ENCODE measurements around the gene SLC9A2.

Gene SLC9A2

DNA sequence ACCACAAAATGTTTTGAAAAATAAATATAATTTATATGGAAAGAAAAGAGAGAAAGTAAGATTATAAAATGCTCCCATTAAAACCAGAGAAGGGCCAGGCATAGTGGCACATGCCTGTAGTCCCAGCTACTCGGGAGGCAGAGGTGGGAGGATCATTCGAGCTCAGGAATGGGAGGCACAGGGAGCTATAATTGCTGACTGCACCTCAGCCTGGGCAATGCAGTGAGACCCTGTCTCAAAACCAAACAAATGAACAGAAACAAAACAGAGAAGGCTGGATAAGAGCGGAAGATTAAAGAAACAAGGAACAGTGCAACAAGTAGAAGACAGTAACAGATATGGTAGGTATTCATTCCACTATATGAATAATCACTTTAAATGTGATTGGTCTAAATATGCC is 123.9 kb downstream of the SLC9A2 start:
- H3K27me3 ChIP-seq (ENCODE audit: low read depth): no peaks in the 10 kb centered on the region
- no peak for DNase-seq (ENCODE audit: low spot score in 2 of 2)
- H3K9me3 ChIP-seq: no peaks in the 10 kb centered on the region
- no peaks in the 10 kb centered on the region for H3K36me3 ChIP-seq (replicated peaks)
- no peaks in the 10 kb centered on the region for H3K4me1 ChIP-seq
- H3K4me3 ChIP-seq: no peak overlapping the region
- in situ Hi-C loops (cut with MboI; ENCODE audit: low sequenced_read_pairs): no loop called here

DNA sequence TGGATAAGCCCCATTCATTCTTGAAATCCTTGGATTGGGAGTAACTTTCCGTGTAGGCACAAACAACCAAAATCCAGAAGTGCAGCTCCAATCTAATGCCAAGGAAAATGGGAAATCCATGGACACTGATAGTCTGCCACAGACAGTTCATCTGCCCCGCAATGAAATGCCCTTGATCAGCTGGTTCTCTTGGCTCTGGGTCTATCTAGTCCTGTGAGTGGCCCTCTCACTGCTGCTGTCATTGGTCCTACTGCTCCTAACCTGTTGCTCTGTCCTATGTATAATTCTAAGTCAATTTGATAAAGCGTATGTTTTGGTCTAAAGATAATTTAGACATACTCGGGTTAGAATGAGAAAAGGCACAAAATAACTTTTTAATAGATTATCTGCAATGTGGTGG is 128.8 kb downstream of the SLC9A2 start:
- DNase-seq (ENCODE audit: low spot score in 2 of 2): no peak
- H3K27me3 ChIP-seq (ENCODE audit: low read depth): no peaks in the 10 kb centered on the region
- no peaks in the 10 kb centered on the region for H3K36me3 ChIP-seq (replicated peaks)
- no peaks in the 10 kb centered on the region for H3K4me1 ChIP-seq
- H3K4me3 ChIP-seq: no peak overlapping the region
- H3K9me3 ChIP-seq: no peaks in the 10 kb centered on the region
- in situ Hi-C loops (cut with MboI; ENCODE audit: low sequenced_read_pairs): no loop called here

GRCh38 chr2:102749938-102750337 is 130.6 kb downstream of the SLC9A2 start:
- Histone ChIP-seq H3K36me3 (replicated peaks) (no peaks in the 10 kb centered on the region), H3K27me3 (ENCODE audit: low read depth) (no peaks in the 10 kb centered on the region), H3K9me3 (no peaks in the 10 kb centered on the region), H3K4me1 (no peaks in the 10 kb centered on the region), H3K4me3 (no peak overlapping the region)
- in situ Hi-C loops (cut with MboI; ENCODE audit: low sequenced_read_pairs): no loop called here
- DNase-seq (ENCODE audit: low spot score in 2 of 2): no peak

DNA sequence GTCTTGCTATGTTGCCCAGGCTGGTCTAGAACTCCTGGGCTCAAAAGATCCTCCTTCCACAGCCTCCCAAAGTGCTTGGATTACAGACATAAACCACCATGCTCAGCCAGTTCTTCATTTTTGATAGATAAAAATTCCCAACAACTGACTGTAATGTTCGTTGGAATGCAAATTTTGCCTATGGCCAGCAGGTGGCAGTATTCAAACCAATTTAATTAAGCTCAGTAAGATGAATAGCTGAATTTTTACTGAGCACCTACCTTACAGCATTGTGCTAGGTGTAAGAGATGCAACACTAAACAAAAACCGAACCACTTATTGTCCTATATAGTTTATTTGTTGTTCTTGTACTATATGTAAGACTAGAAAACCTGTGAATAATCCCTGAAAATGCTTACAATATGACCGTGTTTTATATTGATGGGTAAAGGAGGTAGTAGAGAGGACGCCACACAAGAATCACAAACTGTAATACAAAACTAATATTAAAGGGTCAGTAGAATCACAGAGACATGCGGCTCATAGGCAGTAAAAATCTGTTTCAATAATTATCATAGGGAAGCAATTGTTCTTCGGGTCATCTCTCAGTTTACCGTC is 134.3 kb downstream of the SLC9A2 start:
- no peak overlapping the region for H3K4me3 ChIP-seq
- no peaks in the 10 kb centered on the region for H3K36me3 ChIP-seq (replicated peaks)
- in situ Hi-C loops (cut with MboI; ENCODE audit: low sequenced_read_pairs): no loop called here
- no peaks in the 10 kb centered on the region for H3K4me1 ChIP-seq
- DNase-seq (ENCODE audit: low spot score in 2 of 2): peak; percentile 39 to 43
- no peaks in the 10 kb centered on the region for H3K27me3 ChIP-seq (ENCODE audit: low read depth)
- H3K9me3 ChIP-seq: no peaks in the 10 kb centered on the region

- DNase-seq (ENCODE audit: low spot score in 2 of 2): no peak
- H3K27me3 ChIP-seq (ENCODE audit: low read depth): no peaks in the 10 kb centered on the region
- no peaks in the 10 kb centered on the region for H3K4me1 ChIP-seq
- H3K4me3 ChIP-seq: no peak overlapping the region
- H3K9me3 ChIP-seq: no peaks in the 10 kb centered on the region
- no peaks in the 10 kb centered on the region for H3K36me3 ChIP-seq (replicated peaks)
- in situ Hi-C loops (cut with MboI; ENCODE audit: low sequenced_read_pairs): no loop called here
Measured at GRCh38 chr2:102754456-102755145, 135.2 kb downstream of the SLC9A2 start.

DNA sequence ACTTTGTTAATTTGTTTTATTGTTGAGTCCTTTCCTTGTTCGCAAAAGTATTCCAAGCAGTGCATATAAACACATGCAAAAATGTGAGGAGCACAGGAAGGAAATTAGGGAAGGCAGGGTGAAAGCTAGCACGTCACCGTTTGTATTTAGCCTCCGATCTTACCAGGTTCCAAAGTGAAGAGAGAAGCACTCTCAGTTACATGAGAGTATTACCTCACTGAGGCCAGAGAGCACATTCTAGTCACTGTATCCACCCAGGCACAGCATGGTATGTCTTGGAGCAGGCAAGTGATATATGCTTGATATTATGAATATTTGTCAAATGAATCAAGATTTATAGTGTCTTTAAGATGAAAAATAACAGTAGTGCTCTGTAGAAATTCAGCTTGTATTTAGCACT is 135.9 kb downstream of the SLC9A2 start:
- H3K9me3 ChIP-seq: no peaks in the 10 kb centered on the region
- no peak for DNase-seq (ENCODE audit: low spot score in 2 of 2)
- in situ Hi-C loops (cut with MboI; ENCODE audit: low sequenced_read_pairs): no loop called here

DNA sequence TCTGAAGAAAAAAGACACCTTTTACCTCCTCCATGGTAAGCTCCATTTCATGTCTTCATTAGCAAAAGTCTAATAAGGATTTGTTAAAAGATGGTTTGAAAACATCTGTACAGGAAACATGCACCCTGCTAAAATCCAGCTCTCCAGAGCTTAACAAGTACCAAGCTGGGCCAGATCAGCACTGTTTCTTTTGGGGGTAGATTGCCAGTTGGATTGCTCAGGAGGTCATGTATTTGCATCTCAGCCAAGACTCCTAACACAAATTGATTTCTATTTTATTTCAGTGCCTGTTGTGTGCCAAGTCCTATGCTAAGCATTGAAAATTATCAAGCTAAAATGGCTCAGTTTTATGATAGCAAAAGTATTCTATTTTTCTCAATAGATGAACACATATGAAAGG is 139.1 kb downstream of the SLC9A2 start:
- Histone ChIP-seq H3K4me1 (no peaks in the 10 kb centered on the region), H3K4me3 (no peak overlapping the region), H3K9me3 (no peaks in the 10 kb centered on the region), H3K27me3 (ENCODE audit: low read depth) (no peaks in the 10 kb centered on the region), H3K36me3 (replicated peaks) (no peaks in the 10 kb centered on the region)
- in situ Hi-C loops (cut with MboI; ENCODE audit: low sequenced_read_pairs): no loop called here
- no peak for DNase-seq (ENCODE audit: low spot score in 2 of 2)

More for the DNA sequence above, 135.9 kb downstream of the SLC9A2 start:
- Histone ChIP-seq H3K4me3 (no peak overlapping the region), H3K4me1 (no peaks in the 10 kb centered on the region), H3K27me3 (ENCODE audit: low read depth) (no peaks in the 10 kb centered on the region), H3K36me3 (replicated peaks) (no peaks in the 10 kb centered on the region)
